ENCODE results near the gene SVOPL. TPM values are rescaled to one million over a fixed set of nuclear protein-coding genes. Genes with fewer than 3 reads are reported as not detected.

SVOPL gene
- total RNA-seq, 1 experiment from 2014 or later: not detected

DNA sequence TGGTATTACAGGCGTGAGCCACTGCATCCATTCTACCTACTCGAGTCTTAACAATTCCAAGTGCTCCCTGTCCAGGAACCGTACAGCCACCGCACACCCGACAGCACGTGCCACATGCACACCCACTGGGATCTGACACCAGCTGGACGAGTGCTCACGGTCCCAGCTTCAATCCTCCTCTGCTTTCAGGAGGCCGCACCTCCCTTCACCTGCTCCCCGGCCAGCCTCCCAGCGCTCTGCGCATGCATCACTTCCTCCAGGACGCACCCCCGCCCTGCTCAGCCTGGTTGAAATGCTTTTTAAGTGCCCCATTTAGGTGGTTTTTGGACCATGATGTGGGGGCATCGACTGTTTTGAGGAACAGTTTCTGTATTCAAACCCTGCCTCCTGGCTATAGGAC, 49.3 kb upstream of the SVOPL start:
- Histone ChIP-seq H3K27me3 (ENCODE audit: insufficient read depth, low read length) (no peaks in the 10 kb centered on the region), H2AFZ (ENCODE audit: low read depth, low read length, poor library complexity, severe bottlenecking) (no peak overlapping the region), H3K79me2 (ENCODE audit: insufficient read depth, low read length) (no peaks in the 10 kb centered on the region), H3K9ac (ENCODE audit: low read length) (no peak overlapping the region), H3K4me2 (ENCODE audit: low read length) (no peak overlapping the region), H3K4me3 (replicated peaks in 1 of 2; ENCODE audit: low read depth in 1 of 2, low read length in 2 of 2) (no peak overlapping the region), H3K36me3 (ENCODE audit: control insufficient read depth in 1 of 2, insufficient read depth in 2 of 2, low read length in 2 of 2) (no peaks in the 10 kb centered on the region), H3K9me2 (ENCODE audit: insufficient read depth) (no peaks in the 10 kb centered on the region), H3K9me3 (ENCODE audit: control insufficient read depth in 1 of 2, insufficient read depth in 1 of 2, low read depth in 1 of 2, low read length in 2 of 2) (no peaks in the 10 kb centered on the region), H3K27ac (ENCODE audit: low read depth, low read length) (no peak overlapping the region), H4K20me1 (ENCODE audit: insufficient read depth) (no peaks in the 10 kb centered on the region), H3K4me1 (ENCODE audit: control insufficient read depth in 1 of 2, insufficient read depth in 2 of 2, low read length in 2 of 2) (peaks cover 6 to 18% of the 10 kb centered on the region in 2 experiments; a peak in 3 of 4 replicates)
- ChIA-PET CTCF (interaction anchor here (4.7 kb wide), 1 partner anchor 12 kb away, joined by 14 read pairs; no protein-coding TSS in a partner anchor), POLR2A (no interaction called here), RAD21 (ENCODE audit: low non-redundant PET in 1 of 2, low total read pairs in 2 of 2, uncharacterized antibody in 2 of 2, unreplicated experiment in 2 of 2) (no interaction called here)
- DNase-seq (ENCODE audit: low read depth, low spot score): no peak
- intact Hi-C loops (cut with micrococcal nuclease): no loop called here
- ATAC-seq: no peak
- TF ChIP-seq ZFX (IDR thresholded peaks at IDR 0.05): no peak
- TF ChIP-seq CBX3 (IDR thresholded peaks at IDR 0.05; ENCODE audit: low read depth): no peak
- TF ChIP-seq EZH2phosphoT487 (IDR thresholded peaks at IDR 0.05; ENCODE audit: borderline replicate concordance): no peak
- no peak for TF ChIP-seq EGR1 (IDR thresholded peaks at IDR 0.05; ENCODE audit: low read depth)
- TF ChIP-seq ELF1 (IDR thresholded peaks at IDR 0.05; ENCODE audit: borderline replicate concordance, low read depth): no peak
- no peak for TF ChIP-seq TCF7L2 (IDR thresholded peaks at IDR 0.05; ENCODE audit: borderline replicate concordance, extremely low read depth, insufficient read depth, insufficient read length)
- TF ChIP-seq YY1 (IDR thresholded peaks at IDR 0.05; ENCODE audit: extremely low read depth, insufficient replicate concordance, low read depth, low read length): no peak
- no peak for TF ChIP-seq POLR2A (IDR thresholded peaks at IDR 0.05; ENCODE audit: borderline replicate concordance, extremely low read depth, insufficient read depth, insufficient read length)
- TF ChIP-seq SP1 (IDR thresholded peaks at IDR 0.05; ENCODE audit: low read depth): no peak
- TF ChIP-seq ATF3 (IDR thresholded peaks at IDR 0.05): no peak
- TF ChIP-seq FOSL1 (IDR thresholded peaks at IDR 0.05; ENCODE audit: low read depth): no peak
- TF ChIP-seq, protein P1, sequence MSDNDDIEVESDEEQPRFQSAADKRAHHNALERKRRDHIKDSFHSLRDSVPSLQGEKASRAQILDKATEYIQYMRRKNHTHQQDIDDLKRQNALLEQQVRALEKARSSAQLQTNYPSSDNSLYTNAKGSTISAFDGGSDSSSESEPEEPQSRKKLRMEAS (IDR thresholded peaks at IDR 0.05): no peak
- TF ChIP-seq SRF (IDR thresholded peaks at IDR 0.05; ENCODE audit: low read depth): no peak
- no peak for TF ChIP-seq RAD21 (IDR thresholded peaks at IDR 0.05; ENCODE audit: low read depth)
- TF ChIP-seq ZNF274 (IDR thresholded peaks at IDR 0.05; ENCODE audit: low read depth, low read length): no peak
- TF ChIP-seq, protein P2, sequence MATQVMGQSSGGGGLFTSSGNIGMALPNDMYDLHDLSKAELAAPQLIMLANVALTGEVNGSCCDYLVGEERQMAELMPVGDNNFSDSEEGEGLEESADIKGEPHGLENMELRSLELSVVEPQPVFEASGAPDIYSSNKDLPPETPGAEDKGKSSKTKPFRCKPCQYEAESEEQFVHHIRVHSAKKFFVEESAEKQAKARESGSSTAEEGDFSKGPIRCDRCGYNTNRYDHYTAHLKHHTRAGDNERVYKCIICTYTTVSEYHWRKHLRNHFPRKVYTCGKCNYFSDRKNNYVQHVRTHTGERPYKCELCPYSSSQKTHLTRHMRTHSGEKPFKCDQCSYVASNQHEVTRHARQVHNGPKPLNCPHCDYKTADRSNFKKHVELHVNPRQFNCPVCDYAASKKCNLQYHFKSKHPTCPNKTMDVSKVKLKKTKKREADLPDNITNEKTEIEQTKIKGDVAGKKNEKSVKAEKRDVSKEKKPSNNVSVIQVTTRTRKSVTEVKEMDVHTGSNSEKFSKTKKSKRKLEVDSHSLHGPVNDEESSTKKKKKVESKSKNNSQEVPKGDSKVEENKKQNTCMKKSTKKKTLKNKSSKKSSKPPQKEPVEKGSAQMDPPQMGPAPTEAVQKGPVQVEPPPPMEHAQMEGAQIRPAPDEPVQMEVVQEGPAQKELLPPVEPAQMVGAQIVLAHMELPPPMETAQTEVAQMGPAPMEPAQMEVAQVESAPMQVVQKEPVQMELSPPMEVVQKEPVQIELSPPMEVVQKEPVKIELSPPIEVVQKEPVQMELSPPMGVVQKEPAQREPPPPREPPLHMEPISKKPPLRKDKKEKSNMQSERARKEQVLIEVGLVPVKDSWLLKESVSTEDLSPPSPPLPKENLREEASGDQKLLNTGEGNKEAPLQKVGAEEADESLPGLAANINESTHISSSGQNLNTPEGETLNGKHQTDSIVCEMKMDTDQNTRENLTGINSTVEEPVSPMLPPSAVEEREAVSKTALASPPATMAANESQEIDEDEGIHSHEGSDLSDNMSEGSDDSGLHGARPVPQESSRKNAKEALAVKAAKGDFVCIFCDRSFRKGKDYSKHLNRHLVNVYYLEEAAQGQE (IDR thresholded peaks at IDR 0.05; ENCODE audit: low read depth): no peak
- no peak for TF ChIP-seq EZH2 (IDR thresholded peaks at IDR 0.05)
- TF ChIP-seq, protein P3, sequence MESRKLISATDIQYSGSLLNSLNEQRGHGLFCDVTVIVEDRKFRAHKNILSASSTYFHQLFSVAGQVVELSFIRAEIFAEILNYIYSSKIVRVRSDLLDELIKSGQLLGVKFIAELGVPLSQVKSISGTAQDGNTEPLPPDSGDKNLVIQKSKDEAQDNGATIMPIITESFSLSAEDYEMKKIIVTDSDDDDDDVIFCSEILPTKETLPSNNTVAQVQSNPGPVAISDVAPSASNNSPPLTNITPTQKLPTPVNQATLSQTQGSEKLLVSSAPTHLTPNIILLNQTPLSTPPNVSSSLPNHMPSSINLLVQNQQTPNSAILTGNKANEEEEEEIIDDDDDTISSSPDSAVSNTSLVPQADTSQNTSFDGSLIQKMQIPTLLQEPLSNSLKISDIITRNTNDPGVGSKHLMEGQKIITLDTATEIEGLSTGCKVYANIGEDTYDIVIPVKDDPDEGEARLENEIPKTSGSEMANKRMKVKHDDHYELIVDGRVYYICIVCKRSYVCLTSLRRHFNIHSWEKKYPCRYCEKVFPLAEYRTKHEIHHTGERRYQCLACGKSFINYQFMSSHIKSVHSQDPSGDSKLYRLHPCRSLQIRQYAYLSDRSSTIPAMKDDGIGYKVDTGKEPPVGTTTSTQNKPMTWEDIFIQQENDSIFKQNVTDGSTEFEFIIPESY (IDR thresholded peaks at IDR 0.05; ENCODE audit: extremely low read depth, insufficient replicate concordance, low read length): no peak
- BruUV-seq (replicated peaks): no TSS peak

Measured in HCT116 (cell line).